Activated CD4-positive, alpha-beta T cell treated with anti-CD3 and anti-CD28 coated beads for 36 hours (primary cell): ENCODE results near the gene ATP5IF1. TPM values are rescaled to one million over a fixed set of nuclear protein-coding genes. Genes with fewer than 3 reads are reported as not detected.

Experiments used
- ATAC-seq: fragments of 200-7000 bp; cut with Tn5 transposase; one replicate; pipeline ENCODE4 v1.10.0; 2021; ENCODE audit warnings: mild to moderate bottlenecking, moderate library complexity
- CTCF ChIA-PET: fragments of 350-600 bp; sonication (Branson Sonifier 250); formaldehyde crosslinking; loops from one replicate; lab custom pipeline; 2021; ENCODE audit warnings: antibody characterized with exemption; lab: Charles Lee
- POLR2A ChIA-PET: fragments of 350-600 bp; sonication (Branson Sonifier 250); formaldehyde crosslinking; loops from one replicate; lab custom pipeline; 2021; ENCODE audit warnings: antibody characterized with exemption, inconsistent platforms; lab: Charles Lee
- DNase-seq: peaks from one replicate; pipeline ENCODE4 v3.0.0-alpha.2; 2020
- H3K27ac Mint-ChIP-seq: one replicate; pipeline ENCODE4 v1.8.0; 2021; ENCODE audit warnings: mixed read lengths
- H3K27me3 Mint-ChIP-seq: one replicate; pipeline ENCODE4 v1.8.0; 2021; ENCODE audit warnings: mixed read lengths
- H3K36me3 Mint-ChIP-seq: one replicate; pipeline ENCODE4 v1.8.0; 2021; ENCODE audit warnings: low read depth, mixed read lengths
- H3K4me1 Mint-ChIP-seq: one replicate; pipeline ENCODE4 v1.8.0; 2021; ENCODE audit warnings: mixed read lengths
- H3K4me3 Mint-ChIP-seq: one replicate; pipeline ENCODE4 v1.8.0; 2021; ENCODE audit warnings: mild to moderate bottlenecking, moderate library complexity, mixed read lengths
- H3K9me3 Mint-ChIP-seq: one replicate; pipeline ENCODE4 v1.8.0; 2021; ENCODE audit warnings: low read depth, mixed read lengths
- intact Hi-C, 2 experiments: fragments of 100-400 bp; cut with DNase I in 1 of 2; cut with micrococcal nuclease in 1 of 2; formaldehyde crosslinking; loops; one replicate each; pipeline versions ENCODE4 v1.14.2 to v1.15.1; 2022 to 2024; cut with DNase I, micrococcal nuclease
- total RNA-seq, 2 experiments: library from RNA; stranded (reverse); gene quantifications; one replicate each; pipeline ENCODE4 v1.2.3, GENCODE V29; 2021

Gene ATP5IF1
- total RNA-seq, 2 experiments from 2014 or later, result 192 to 195 TPM

DNA sequence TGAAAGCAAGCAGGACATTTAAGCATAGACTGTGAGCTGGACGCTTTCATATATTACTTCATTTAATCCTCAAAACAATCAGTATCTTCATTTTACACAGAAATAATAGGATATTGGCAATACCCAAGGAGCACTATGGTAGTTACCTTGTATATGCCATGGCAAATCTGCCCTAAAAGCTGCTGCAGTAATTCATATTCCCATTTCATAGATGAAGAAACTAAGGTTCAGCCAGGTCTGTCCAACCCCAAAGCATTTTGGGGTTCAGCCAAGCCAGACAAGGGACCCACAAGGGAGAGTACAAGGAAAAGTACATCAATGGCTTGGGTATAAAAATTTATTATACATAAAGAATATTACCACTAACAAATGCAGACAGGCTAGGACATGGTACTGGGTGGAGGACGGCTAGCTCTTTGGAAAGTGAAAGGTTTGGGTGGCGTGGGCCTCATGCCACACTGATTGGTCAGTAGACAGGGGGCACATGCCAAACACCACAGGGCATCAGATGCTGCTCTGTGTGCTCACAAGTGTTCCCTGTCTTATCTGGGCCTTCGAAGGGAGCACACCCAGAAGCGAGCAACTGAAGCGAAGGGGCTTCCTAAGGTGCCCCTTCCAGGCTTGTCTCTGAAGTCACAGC, 35.6 kb upstream of the ATP5IF1 start:
- CTCF ChIA-PET, result interaction anchor here (1.1 to 2.2 kb wide), 3 partner anchors 113 to 157 kb away, joined by 3 to 13 read pairs (median 3); partner anchors contain the start of gene EYA3

GRCh38 chr1:28205243-28205642, 30.7 kb upstream of the ATP5IF1 start:
- ATAC-seq (no peak), DNase-seq (no peak)
- Mint-ChIP-seq H3K36me3 (peaks cover 58% of the 10 kb centered on the region), H3K4me1 (peaks cover 13% of the 10 kb centered on the region), H3K27me3 (no peaks in the 10 kb centered on the region), H3K4me3 (no peak overlapping the region), H3K27ac (no peak overlapping the region), H3K9me3 (no peaks in the 10 kb centered on the region)
- ChIA-PET CTCF (interaction anchor here (1.2 to 2.4 kb wide), 2 partner anchors 8 to 114 kb away, joined by 3 to 11 read pairs; no protein-coding TSS in a partner anchor), POLR2A (no interaction called here)
- intact Hi-C loops, result loop anchor here in 1 of 2 experiments (10.0 kb wide), 1 partner anchor 230 kb away; no protein-coding TSS in a partner anchor

More for the DNA sequence above, 35.6 kb upstream of the ATP5IF1 start:
- Mint-ChIP-seq H3K4me3 (peak overlapping the region; percentile 37), H3K9me3 (peaks cover 9% of the 10 kb centered on the region), H3K36me3 (peaks cover 73% of the 10 kb centered on the region), H3K4me1 (peaks cover 47% of the 10 kb centered on the region), H3K27ac (peak overlapping the region; percentile 83), H3K27me3 (no peaks in the 10 kb centered on the region)
- no peak for DNase-seq
- POLR2A ChIA-PET, result interaction anchor here (1.1 to 1.6 kb wide), 3 partner anchors 28 to 112 kb away, joined by 3 to 6 read pairs (median 4); partner anchors contain the start of gene EYA3
- intact Hi-C loops, result loop anchor here (1.0 to 10.0 kb wide), 8 partner anchors 31 to 528 kb away; partner anchors contain the start of genes EYA3 (in 1 of the 2) and IFI6 (in 1 of the 2)
- ATAC-seq, result no peak

DNA sequence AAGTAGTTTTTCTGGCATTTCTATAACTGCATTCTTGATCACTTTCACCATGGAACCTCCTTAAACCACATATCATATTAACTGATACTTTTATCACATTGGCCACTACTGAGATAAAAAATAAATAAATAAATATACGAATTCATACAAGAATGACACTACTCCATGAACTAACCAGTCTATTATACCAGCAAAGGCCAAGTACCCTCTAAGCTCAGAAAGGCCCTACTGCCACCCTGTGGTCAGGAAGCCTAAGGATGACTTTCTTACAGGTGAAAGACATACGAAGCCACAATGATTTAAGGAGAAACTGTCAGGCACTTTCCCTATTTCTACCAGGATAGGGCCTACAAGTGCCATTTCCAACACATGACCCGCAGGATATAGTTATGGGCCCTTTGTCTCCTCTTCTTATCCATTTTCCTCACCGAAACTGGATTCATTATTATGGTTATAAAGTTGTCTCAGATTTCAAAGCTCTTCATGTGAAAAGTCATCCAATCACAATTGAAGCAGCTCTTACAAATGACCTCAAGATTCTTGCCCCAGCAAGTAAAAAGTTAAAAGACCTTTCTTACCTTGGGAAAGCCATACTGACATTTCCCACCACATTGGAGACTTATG, 27.0 kb upstream of the ATP5IF1 start:
- no peaks in the 10 kb centered on the region for H3K27me3 Mint-ChIP-seq
- intact Hi-C loops, result loop anchor here (1.0 to 10.0 kb wide), 5 partner anchors 118 to 351 kb away; no protein-coding TSS in a partner anchor
- H3K9me3 Mint-ChIP-seq, result no peaks in the 10 kb centered on the region
- no peak overlapping the region for H3K4me3 Mint-ChIP-seq
- peaks cover 5% of the 10 kb centered on the region for H3K4me1 Mint-ChIP-seq
- peaks cover 40% of the 10 kb centered on the region for H3K36me3 Mint-ChIP-seq
- DNase-seq (peak; percentile 79), ATAC-seq (peak; percentile 87)
- POLR2A ChIA-PET, result interaction anchor here (0.8 kb wide), 1 partner anchor 118 kb away, joined by 3 read pairs; no protein-coding TSS in a partner anchor
- CTCF ChIA-PET, result interaction anchor here (0.6 to 3.1 kb wide), 32 partner anchors 9 to 1628 kb away, joined by 3 to 41 read pairs (median 4); partner anchors contain the start of genes EYA3 and SMPDL3B
- no peak overlapping the region for H3K27ac Mint-ChIP-seq

GRCh38 chr1:28209700-28210099, 26.2 kb upstream of the ATP5IF1 start:
- Mint-ChIP-seq H3K27me3 (no peaks in the 10 kb centered on the region), H3K9me3 (no peaks in the 10 kb centered on the region), H3K27ac (no peak overlapping the region), H3K4me3 (no peak overlapping the region), H3K36me3 (peaks cover 33% of the 10 kb centered on the region), H3K4me1 (peaks cover 5% of the 10 kb centered on the region)
- POLR2A ChIA-PET, result interaction anchor here (0.8 kb wide), 1 partner anchor 118 kb away, joined by 3 read pairs; no protein-coding TSS in a partner anchor
- intact Hi-C loops, result loop anchor here (1.0 to 10.0 kb wide), 5 partner anchors 118 to 351 kb away; no protein-coding TSS in a partner anchor
- CTCF ChIA-PET, result interaction anchor here (0.6 to 3.1 kb wide), 26 partner anchors 11 to 1628 kb away, joined by 3 to 41 read pairs (median 4); partner anchors contain the start of gene EYA3
- DNase-seq (no peak), ATAC-seq (no peak)

DNA sequence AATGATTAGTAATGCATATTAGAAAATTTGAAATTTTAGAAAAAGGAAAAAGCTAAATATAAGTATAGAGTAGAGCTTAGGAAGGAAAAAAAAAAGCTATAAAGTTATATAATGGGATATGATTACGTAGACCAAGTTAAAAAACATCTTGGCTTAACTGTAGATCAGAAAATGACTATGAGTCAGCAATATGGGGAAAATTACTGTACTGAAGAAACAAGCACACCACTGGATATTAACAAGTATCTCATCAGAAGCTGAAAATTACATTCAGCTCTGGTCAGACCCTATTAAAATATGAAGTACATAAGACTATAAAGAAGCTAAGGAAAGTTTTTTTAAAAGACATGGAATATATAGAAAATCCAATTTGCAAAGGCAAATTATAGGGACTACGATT, 22.6 kb upstream of the ATP5IF1 start:
- no peaks in the 10 kb centered on the region for H3K9me3 Mint-ChIP-seq
- CTCF ChIA-PET, result interaction anchor here (0.6 to 2.1 kb wide), 5 partner anchors 8 to 136 kb away, joined by 3 to 11 read pairs (median 3); partner anchors contain the start of genes ATP5IF1 and EYA3
- no peaks in the 10 kb centered on the region for H3K27me3 Mint-ChIP-seq
- POLR2A ChIA-PET, result interaction anchor here (0.7 kb wide), 1 partner anchor 1860 kb away, joined by 5 read pairs; no protein-coding TSS in a partner anchor
- peaks cover 5% of the 10 kb centered on the region for H3K4me1 Mint-ChIP-seq
- H3K4me3 Mint-ChIP-seq, result no peak overlapping the region
- intact Hi-C loops, result no loop called here
- no peak for DNase-seq
- no peak overlapping the region for H3K27ac Mint-ChIP-seq
- peaks cover 26% of the 10 kb centered on the region for H3K36me3 Mint-ChIP-seq
- no peak for ATAC-seq

GRCh38 chr1:28229089-28229488, 6.8 kb upstream of the ATP5IF1 start:
- DNase-seq, result no peak
- Mint-ChIP-seq H3K27ac (no peak overlapping the region), H3K27me3 (no peaks in the 10 kb centered on the region), H3K9me3 (no peaks in the 10 kb centered on the region), H3K4me3 (no peak overlapping the region), H3K36me3 (peaks cover 32% of the 10 kb centered on the region), H3K4me1 (peaks cover 20% of the 10 kb centered on the region)
- no peak for ATAC-seq
- CTCF ChIA-PET, result no interaction called here
- POLR2A ChIA-PET, result interaction anchor here (0.7 kb wide), 1 partner anchor 47 kb away, joined by 4 read pairs; no protein-coding TSS in a partner anchor
- intact Hi-C loops, result no loop called here

- intact Hi-C loops, result loop anchor here in 1 of 2 experiments (5.0 kb wide), 1 partner anchor 458 kb away; the partner anchor contains the start of gene STX12
- Mint-ChIP-seq H3K4me3 (peak overlapping the region; percentile 26), H3K4me1 (peaks cover 20% of the 10 kb centered on the region), H3K27ac (no peak overlapping the region), H3K9me3 (no peaks in the 10 kb centered on the region), H3K36me3 (peaks cover 27% of the 10 kb centered on the region), H3K27me3 (no peaks in the 10 kb centered on the region)
- DNase-seq (no peak), ATAC-seq (no peak)
- POLR2A ChIA-PET, result interaction anchor here (0.6 to 0.7 kb wide), 2 partner anchors 46 to 60 kb away, joined by 3 to 4 read pairs; no protein-coding TSS in a partner anchor
- CTCF ChIA-PET, result interaction anchor here (0.9 kb wide), 1 partner anchor 111 kb away, joined by 3 read pairs; no protein-coding TSS in a partner anchor
Measured at GRCh38 chr1:28229996-28230395, 5.9 kb upstream of the ATP5IF1 start.

GRCh38 chr1:28232558-28233263, 3.2 kb upstream of the ATP5IF1 start, which contains the start of gene DNAJC8:
DNAJC8 (minus strand) TSS chr1:28233029; CDS start chr1:28232998, 31 bp downstream.
- ChIA-PET POLR2A (interaction anchor here (0.6 kb wide), 1 partner anchor 277 kb away, joined by 3 read pairs; no protein-coding TSS in a partner anchor), CTCF (interaction anchor here (1.0 to 4.7 kb wide), 3 partner anchors 13 to 145 kb away, joined by 5 to 24 read pairs (median 5); partner anchors contain the start of gene EYA3)
- H3K9me3 Mint-ChIP-seq, result no peaks in the 10 kb centered on the region
- DNase-seq, result peak; percentile 98
- no peaks in the 10 kb centered on the region for H3K27me3 Mint-ChIP-seq
- H3K36me3 Mint-ChIP-seq, result peaks cover 12% of the 10 kb centered on the region
- peak within 1 kb of the TSS; percentile 96 for H3K27ac Mint-ChIP-seq
- peaks cover 20% of the 10 kb centered on the region for H3K4me1 Mint-ChIP-seq
- intact Hi-C loops, result loop anchor here in 1 of 2 experiments (1.0 to 5.0 kb wide), 4 partner anchors 144 to 507 kb away; partner anchors contain the start of genes EYA3, FAM76A, STX12 and THEMIS2
- H3K4me3 Mint-ChIP-seq, result peak within 1 kb of the TSS; percentile 98
- peak; percentile 66 for ATAC-seq

DNA sequence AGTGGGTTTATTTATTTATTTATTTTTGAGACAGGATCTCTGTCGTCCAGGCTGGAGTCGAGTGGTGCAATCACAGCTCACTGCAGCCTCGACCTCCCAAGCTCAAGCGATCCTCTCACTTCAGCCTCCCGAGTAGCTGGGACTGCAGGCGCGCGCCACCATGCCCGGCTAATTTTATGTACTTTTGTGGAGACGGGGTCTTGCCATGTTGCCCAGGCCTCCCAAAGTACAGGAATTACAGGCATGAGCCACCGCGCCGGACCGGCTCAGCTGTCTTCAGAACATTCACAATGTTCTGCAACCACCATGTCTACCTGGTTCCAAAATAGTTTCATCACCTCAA, 2.7 kb upstream of the ATP5IF1 start:
- no peaks in the 10 kb centered on the region for H3K9me3 Mint-ChIP-seq
- H3K27ac Mint-ChIP-seq, result no peak overlapping the region
- H3K36me3 Mint-ChIP-seq, result peaks cover 12% of the 10 kb centered on the region
- ChIA-PET CTCF (interaction anchor here (1.9 to 4.7 kb wide), 2 partner anchors 10 to 12 kb away, joined by 5 to 24 read pairs; no protein-coding TSS in a partner anchor), POLR2A (no interaction called here)
- intact Hi-C loops, result loop anchor here in 1 of 2 experiments (1.0 to 5.0 kb wide), 4 partner anchors 145 to 508 kb away; partner anchors contain the start of genes EYA3, FAM76A, STX12 and THEMIS2
- H3K27me3 Mint-ChIP-seq, result no peaks in the 10 kb centered on the region
- peaks cover 20% of the 10 kb centered on the region for H3K4me1 Mint-ChIP-seq
- ATAC-seq (no peak), DNase-seq (no peak)
- peak overlapping the region; percentile 98 for H3K4me3 Mint-ChIP-seq
